A673 (cell line): ENCODE data around the gene ADSS2. TPM values are rescaled to one million over a fixed set of nuclear protein-coding genes. Genes with fewer than 3 reads are reported as not detected.

Experiments
- BruUV-seq: library from RNA; stranded (reverse); fragments of 400-500 nt; replicated peaks from 2 replicates; lab custom pipeline; 2021; lab: Mats Ljungman, UMichigan
- CTCF ChIA-PET: fragments of 300-600 bp; sonication (Branson Sonifier 250); formaldehyde crosslinking; loops from one replicate; lab custom pipeline; 2022; ENCODE audit warnings: antibody characterized with exemption; lab: Charles Lee
- POLR2A ChIA-PET: fragments of 300-600 bp; sonication (Branson Sonifier 250); formaldehyde crosslinking; loops from one replicate; lab custom pipeline; 2022; ENCODE audit warnings: antibody characterized with exemption; ENCODE audit not compliant: low non-redundant PET; lab: Charles Lee
- DNase-seq: peaks from one replicate; pipeline ENCODE4 v3.0.0-alpha.2; 2015; ENCODE audit warnings: low spot score
- H3K27ac ChIP-seq: fragments of 200-600 bp; sonication (generic); 2 replicates; pipeline ENCODE4 v1.5.1; 2016; ENCODE audit warnings: mixed run types, low read depth, mild to moderate bottlenecking, mixed read lengths, antibody characterized with exemption, low read length; ENCODE audit not compliant: poor library complexity, severe bottlenecking
- H3K27me3 ChIP-seq: fragments of 200-600 bp; sonication (generic); replicated peaks from 2 replicates; pipeline ENCODE4 v1.6.1; 2017; ENCODE audit warnings: mixed run types, low read depth, mild to moderate bottlenecking, mixed read lengths, antibody characterized with exemption, low read length; ENCODE audit not compliant: insufficient read depth, poor library complexity
- H3K36me3 ChIP-seq: fragments of 200-600 bp; sonication (generic); 2 replicates; pipeline ENCODE4 v1.6.1; 2016; ENCODE audit warnings: mixed run types, mild to moderate bottlenecking, mixed read lengths, antibody characterized with exemption, low read length; ENCODE audit not compliant: insufficient read depth, poor library complexity, severe bottlenecking
- H3K4me1 ChIP-seq: fragments of 200-600 bp; sonication (generic); 2 replicates; pipeline ENCODE4 v1.6.1; 2017; ENCODE audit warnings: mixed run types, mild to moderate bottlenecking, mixed read lengths, antibody characterized with exemption, low read length; ENCODE audit not compliant: insufficient read depth, poor library complexity, severe bottlenecking
- H3K4me3 ChIP-seq: fragments of 200-600 bp; sonication (generic); 2 replicates; pipeline ENCODE4 v1.5.1; 2016; ENCODE audit warnings: low read depth, mixed run types, mild to moderate bottlenecking, mixed read lengths, low read length; ENCODE audit not compliant: poor library complexity, severe bottlenecking
- H3K9me3 ChIP-seq: fragments of 200-600 bp; sonication (generic); 2 replicates; pipeline ENCODE4 v1.6.1; 2016; ENCODE audit warnings: mixed run types, low read depth, mild to moderate bottlenecking, mixed read lengths, antibody characterized with exemption, low read length; ENCODE audit not compliant: poor library complexity, severe bottlenecking
- CTCF ChIP-seq: fragments of 300-800, 200-600 bp; sonication (generic); conservative IDR thresholded peaks from 2 replicates; pipeline ENCODE4 v1.5.1; 2017; ENCODE audit warnings: low read depth, mild to moderate bottlenecking, antibody characterized with exemption, low read length, moderate library complexity, mixed read lengths
- EZH2 ChIP-seq: fragments of 200-600 bp; sonication (generic); IDR thresholded peaks from 2 replicates; pipeline ENCODE4 v1.6.1; 2017; ENCODE audit warnings: borderline replicate concordance, low read depth, mild to moderate bottlenecking, mixed read lengths, antibody characterized with exemption, low read length; ENCODE audit not compliant: poor library complexity, severe bottlenecking
- intact Hi-C: fragments of 100-400 bp; cut with micrococcal nuclease; formaldehyde crosslinking; loops from one replicate; pipeline ENCODE4 v1.10.0; 2022; ENCODE audit not compliant: unreplicated experiment
- total RNA-seq: library from RNA; stranded (reverse); gene quantifications from 2 replicates; pipeline ENCODE4 v1.2.3, GENCODE V29; 2021

The ADSS2 gene
- total RNA-seq, 1 experiment from 2014 or later: 46.7 TPM

DNA sequence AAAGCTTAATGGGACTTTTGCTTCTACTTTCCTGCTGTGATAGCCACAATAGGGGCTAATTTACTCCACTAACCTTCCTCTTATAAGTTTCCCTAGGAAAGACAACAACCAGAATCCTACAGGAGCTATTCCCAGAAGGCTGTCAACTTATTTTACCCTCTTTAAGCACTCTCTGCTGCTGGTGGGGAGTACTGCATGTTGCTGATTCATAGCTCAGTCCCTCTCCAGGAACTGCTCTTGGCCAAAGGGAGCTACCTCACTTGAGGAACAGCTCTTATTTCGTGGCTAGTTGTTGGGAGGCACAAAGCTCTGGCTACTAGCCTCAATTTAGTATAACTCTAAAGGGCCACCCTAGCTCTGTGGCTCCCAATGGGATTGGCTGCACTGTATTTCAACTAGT lies 37.2 kb downstream of the ADSS2 start:
- POLR2A ChIA-PET: no interaction called here
- H3K9me3 ChIP-seq: no peaks in the 10 kb centered on the region
- H3K36me3 ChIP-seq: peaks cover 48% of the 10 kb centered on the region
- no peaks in the 10 kb centered on the region for H3K4me1 ChIP-seq
- intact Hi-C loops: no loop called here
- DNase-seq: no peak
- CTCF ChIA-PET: no interaction called here
- no peak overlapping the region for H3K27ac ChIP-seq
- no peak for TF ChIP-seq EZH2
- TF ChIP-seq CTCF: no peak
- BruUV-seq: no TSS peak
- no peaks in the 10 kb centered on the region for H3K27me3 ChIP-seq
- H3K4me3 ChIP-seq: no peak overlapping the region

GRCh38 chr1:244413736-244414135 lies 38.0 kb downstream of the ADSS2 start:
- ChIA-PET POLR2A (no interaction called here), CTCF (no interaction called here)
- H3K27me3 ChIP-seq: no peaks in the 10 kb centered on the region
- H3K4me1 ChIP-seq: no peaks in the 10 kb centered on the region
- H3K9me3 ChIP-seq: no peaks in the 10 kb centered on the region
- BruUV-seq: no TSS peak
- H3K4me3 ChIP-seq: no peak overlapping the region
- no peak overlapping the region for H3K27ac ChIP-seq
- no peak for DNase-seq
- intact Hi-C loops: no loop called here
- H3K36me3 ChIP-seq: peaks cover 46% of the 10 kb centered on the region
- TF ChIP-seq EZH2: no peak
- TF ChIP-seq CTCF: no peak

DNA sequence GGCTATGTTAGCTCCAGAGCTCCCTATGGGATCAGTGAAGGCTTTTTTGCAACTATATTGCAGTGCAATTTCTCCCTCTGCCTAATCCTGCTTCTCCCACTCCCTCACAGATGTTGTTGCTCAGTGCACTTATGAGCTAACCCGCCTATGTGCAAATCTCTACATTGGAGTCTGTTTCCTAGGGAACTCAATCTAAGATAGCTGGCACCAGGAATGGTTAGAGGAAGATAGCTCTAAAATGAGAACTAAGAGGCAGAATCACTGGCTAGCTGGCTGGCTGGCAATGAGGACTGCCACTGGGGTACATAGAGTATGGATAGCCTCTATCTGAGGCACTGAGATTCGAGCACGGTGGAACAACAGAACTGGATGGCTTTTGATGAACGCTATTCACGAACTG lies 39.5 kb downstream of the ADSS2 start:
- Histone ChIP-seq H3K4me3 (no peak overlapping the region), H3K27ac (no peak overlapping the region), H3K4me1 (no peaks in the 10 kb centered on the region), H3K36me3 (peaks cover 32% of the 10 kb centered on the region), H3K9me3 (no peaks in the 10 kb centered on the region), H3K27me3 (no peaks in the 10 kb centered on the region)
- no peak for DNase-seq
- intact Hi-C loops: no loop called here
- no TSS peak for BruUV-seq
- no peak for TF ChIP-seq CTCF
- TF ChIP-seq EZH2: no peak
- ChIA-PET CTCF (no interaction called here), POLR2A (no interaction called here)
